Keratinocyte (primary cell): ENCODE data around the gene NRG3. TPM values are rescaled to one million over a fixed set of nuclear protein-coding genes. Genes with fewer than 3 reads are reported as not detected.

Experiments used
- DNase-seq: peaks from one replicate; pipeline ENCODE4 v3.0.0-alpha.2; 2011; ENCODE audit warnings: low read depth, missing footprints, low spot score
- FAIRE-seq: peaks from 2 replicates; lab custom pipeline; 2011; peaks lifted over from hg19 to GRCh38; lab: Jason Lieb, UNC
- H2AFZ ChIP-seq: 2 replicates; pipeline ENCODE4 v1.6.0; 2012; ENCODE audit warnings: low read length, control low read depth, inconsistent platforms; ENCODE audit not compliant: control insufficient read depth
- H3K27ac ChIP-seq: 2 replicates; pipeline ENCODE4 v1.5.1; 2011; ENCODE audit warnings: low read length; ENCODE audit not compliant: control insufficient read depth, insufficient read depth
- H3K27me3 ChIP-seq: 3 replicates; pipeline ENCODE4 v1.6.0; 2011; ENCODE audit warnings: low read length; ENCODE audit not compliant: control insufficient read depth, insufficient read depth; ENCODE audit errors: extremely low read depth
- H3K36me3 ChIP-seq, 2 experiments: 2 replicates in 1 of 2; 3 replicates in 1 of 2; pipeline ENCODE4 v1.5.1; 2011; ENCODE audit warnings: low read length in 2 of 2, mild to moderate bottlenecking in 1 of 2; ENCODE audit not compliant: control insufficient read depth in 2 of 2, insufficient read depth in 2 of 2; ENCODE audit errors: extremely low read depth in 1 of 2
- H3K4me1 ChIP-seq: 3 replicates; pipeline ENCODE4 v1.5.1; 2011; ENCODE audit warnings: low read length; ENCODE audit not compliant: control insufficient read depth, insufficient read depth; ENCODE audit errors: extremely low read depth
- H3K4me2 ChIP-seq: 3 replicates; pipeline ENCODE4 v1.6.0; 2011; ENCODE audit warnings: low read depth, low read length; ENCODE audit not compliant: control insufficient read depth, insufficient read depth; ENCODE audit errors: extremely low read depth
- H3K4me3 ChIP-seq, 3 experiments: fragments of 200-600 bp in 1 of 3; sonication (generic) in 1 of 3; 2 replicates in 2 of 3; 3 replicates in 1 of 3; pipeline ENCODE4 v1.5.1; 2011 to 2016; ENCODE audit warnings: low read length in 3 of 3, mild to moderate bottlenecking in 3 of 3, control low read depth in 2 of 3, inconsistent platforms in 1 of 3, low read depth in 1 of 3, mixed read lengths in 1 of 3, mixed run types in 1 of 3, moderate library complexity in 1 of 3; ENCODE audit not compliant: control insufficient read depth in 2 of 3, insufficient read depth in 2 of 3; ENCODE audit errors: extremely low read depth in 1 of 3
- H3K79me2 ChIP-seq: 2 replicates; pipeline ENCODE4 v1.6.0; 2012; ENCODE audit warnings: low read length; ENCODE audit not compliant: control insufficient read depth, insufficient read depth
- H3K9ac ChIP-seq: 3 replicates; pipeline ENCODE4 v1.6.0; 2011; ENCODE audit warnings: low read length; ENCODE audit not compliant: control insufficient read depth, insufficient read depth; ENCODE audit errors: extremely low read depth
- H3K9me1 ChIP-seq: 3 replicates; pipeline ENCODE4 v1.6.0; 2011; ENCODE audit warnings: low read length; ENCODE audit not compliant: control insufficient read depth, insufficient read depth; ENCODE audit errors: extremely low read depth
- H3K9me3 ChIP-seq: 2 replicates; pipeline ENCODE4 v1.5.1; 2012; ENCODE audit warnings: low read depth, low read length; ENCODE audit not compliant: control insufficient read depth
- H4K20me1 ChIP-seq: 3 replicates; pipeline ENCODE4 v1.6.0; 2011; ENCODE audit warnings: low read length; ENCODE audit not compliant: control insufficient read depth, insufficient read depth; ENCODE audit errors: extremely low read depth
- EZH2 ChIP-seq: IDR thresholded peaks from one replicate; pipeline ENCODE4 v1.6.1; 2012; ENCODE audit warnings: inconsistent platforms, mild to moderate bottlenecking, low read length, moderate library complexity
- dilution Hi-C: fragments of 300-500 bp; cut with MboI; formaldehyde crosslinking; loops from one replicate; pipeline ENCODE4 v1.7.0; 2020; ENCODE audit warnings: low sequenced_read_pairs; ENCODE audit not compliant: extremely low pct_ligation_motif_present
- polyA plus RNA-seq, 5 experiments: library from polyadenylated mRNA; depleted of rRNA in 3 of 5; stranded (reverse) in 3 of 5; stranded (forward) in 1 of 5; unstranded in 1 of 5; fragments of >200 nt; gene quantifications; 1 replicate in 1 of 5; 2 replicates in 3 of 5; 3 replicates in 1 of 5; pipeline versions ENCODE4 v1.2.1 to v1.2.3, GENCODE V29; 2011 to 2012; ENCODE audit warnings: missing spikeins in 2 of 5, low read depth in 1 of 5, low replicate concordance in 1 of 5
- TF ChIP-seq, protein P1 (sequence below), 3 experiments: IDR thresholded peaks in 1 of 3; conservative IDR thresholded peaks in 1 of 3; optimal IDR thresholded peaks in 1 of 3; 2 replicates in 2 of 3; 3 replicates in 1 of 3; pipeline versions ENCODE3 to v1.5.1; 2011; ENCODE audit warnings: low read length in 3 of 3, mild to moderate bottlenecking in 3 of 3, moderate library complexity in 2 of 3, control low read depth in 1 of 3, inconsistent platforms in 1 of 3; ENCODE audit not compliant: insufficient read depth in 2 of 3; ENCODE audit errors: extremely low read depth in 1 of 3

NRG3 gene
- polyA plus RNA-seq, 1 donor (not counting 4 experiments of a cell fraction or from before 2014, with no cell fraction given) = not detected

DNA sequence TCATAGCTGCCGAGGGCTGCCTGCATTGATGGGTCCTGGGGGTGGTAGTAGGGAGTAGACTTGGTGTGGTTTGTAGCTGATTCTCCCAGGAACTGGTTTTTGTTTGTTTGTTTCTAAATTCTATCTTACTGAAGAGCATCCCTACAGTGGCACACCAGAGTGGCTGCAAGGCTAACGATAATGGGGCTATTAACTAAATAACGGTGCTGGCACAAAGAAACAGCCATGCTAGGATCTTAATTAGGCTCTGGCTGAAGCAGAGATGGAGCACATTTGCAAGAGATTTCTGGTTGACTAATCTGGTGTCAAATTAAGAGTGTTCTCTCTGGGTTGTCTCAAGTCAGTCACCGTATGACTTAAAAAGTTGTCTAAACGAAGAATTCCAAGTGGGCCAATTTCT is 590.0 kb downstream of the NRG3 start:
- TF ChIP-seq EZH2 = no peak
- TF ChIP-seq, protein P1, sequence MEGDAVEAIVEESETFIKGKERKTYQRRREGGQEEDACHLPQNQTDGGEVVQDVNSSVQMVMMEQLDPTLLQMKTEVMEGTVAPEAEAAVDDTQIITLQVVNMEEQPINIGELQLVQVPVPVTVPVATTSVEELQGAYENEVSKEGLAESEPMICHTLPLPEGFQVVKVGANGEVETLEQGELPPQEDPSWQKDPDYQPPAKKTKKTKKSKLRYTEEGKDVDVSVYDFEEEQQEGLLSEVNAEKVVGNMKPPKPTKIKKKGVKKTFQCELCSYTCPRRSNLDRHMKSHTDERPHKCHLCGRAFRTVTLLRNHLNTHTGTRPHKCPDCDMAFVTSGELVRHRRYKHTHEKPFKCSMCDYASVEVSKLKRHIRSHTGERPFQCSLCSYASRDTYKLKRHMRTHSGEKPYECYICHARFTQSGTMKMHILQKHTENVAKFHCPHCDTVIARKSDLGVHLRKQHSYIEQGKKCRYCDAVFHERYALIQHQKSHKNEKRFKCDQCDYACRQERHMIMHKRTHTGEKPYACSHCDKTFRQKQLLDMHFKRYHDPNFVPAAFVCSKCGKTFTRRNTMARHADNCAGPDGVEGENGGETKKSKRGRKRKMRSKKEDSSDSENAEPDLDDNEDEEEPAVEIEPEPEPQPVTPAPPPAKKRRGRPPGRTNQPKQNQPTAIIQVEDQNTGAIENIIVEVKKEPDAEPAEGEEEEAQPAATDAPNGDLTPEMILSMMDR (optimal IDR thresholded peaks at IDR 0.05 in 1 of 3, IDR thresholded peaks at IDR 0.05 in 1 of 3, conservative IDR thresholded peaks at IDR 0.05 in 1 of 3; ENCODE audit: extremely low read depth in 1 of 3, insufficient read depth in 2 of 3, low read length in 3 of 3) = no peak
- FAIRE-seq = no peak

DNA sequence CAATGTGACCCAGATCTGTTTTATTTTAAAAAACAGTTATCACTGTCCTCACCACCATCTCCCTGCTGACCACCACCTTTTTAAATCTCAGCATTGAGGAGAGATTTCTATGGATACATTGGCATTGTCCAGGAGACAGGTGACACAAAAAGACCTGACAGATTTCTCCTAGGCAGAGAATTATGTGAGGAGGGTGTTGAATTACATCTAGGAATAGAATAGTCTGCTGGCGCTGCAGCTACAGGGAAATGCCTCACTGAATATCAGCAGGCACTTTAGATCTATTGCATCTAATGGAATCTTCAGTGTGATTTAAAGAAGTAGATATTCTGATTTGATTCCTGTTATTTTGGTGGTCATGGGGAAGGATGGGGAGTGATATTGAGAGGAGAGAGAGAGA is 593.5 kb downstream of the NRG3 start:
- no peak overlapping the region for H2AFZ ChIP-seq
- H3K9me3 ChIP-seq = peaks cover 1% of the 10 kb centered on the region
- FAIRE-seq = no peak
- no peaks in the 10 kb centered on the region for H3K4me1 ChIP-seq
- TF ChIP-seq, protein P1 (optimal IDR thresholded peaks at IDR 0.05 in 1 of 3, IDR thresholded peaks at IDR 0.05 in 1 of 3, conservative IDR thresholded peaks at IDR 0.05 in 1 of 3; ENCODE audit: extremely low read depth in 1 of 3, insufficient read depth in 2 of 3, low read length in 3 of 3) = no peak
- TF ChIP-seq EZH2 = no peak
- no peak overlapping the region for H3K9ac ChIP-seq
- no peaks in the 10 kb centered on the region for H3K36me3 ChIP-seq
- no peaks in the 10 kb centered on the region for H4K20me1 ChIP-seq
- no peaks in the 10 kb centered on the region for H3K27me3 ChIP-seq
- H3K4me3 ChIP-seq = no peak overlapping the region
- H3K27ac ChIP-seq = no peak overlapping the region
- no peak for DNase-seq
- H3K9me1 ChIP-seq = no peaks in the 10 kb centered on the region
- no peaks in the 10 kb centered on the region for H3K79me2 ChIP-seq
- dilution Hi-C loops = no loop called here
- no peak overlapping the region for H3K4me2 ChIP-seq

More for the DNA sequence above, 590.0 kb downstream of the NRG3 start:
- H3K27ac ChIP-seq = no peak overlapping the region
- no peaks in the 10 kb centered on the region for H3K27me3 ChIP-seq
- H3K9me3 ChIP-seq = peaks cover 6% of the 10 kb centered on the region
- no peak overlapping the region for H3K9ac ChIP-seq
- no peaks in the 10 kb centered on the region for H3K4me1 ChIP-seq
- dilution Hi-C loops = no loop called here
- H3K9me1 ChIP-seq = no peaks in the 10 kb centered on the region
- H3K4me2 ChIP-seq = no peak overlapping the region
- no peak overlapping the region for H3K4me3 ChIP-seq
- no peaks in the 10 kb centered on the region for H3K36me3 ChIP-seq
- DNase-seq = no peak
- H2AFZ ChIP-seq = no peak overlapping the region
- no peaks in the 10 kb centered on the region for H4K20me1 ChIP-seq
- H3K79me2 ChIP-seq = no peaks in the 10 kb centered on the region
